SK-N-SH (cell line): ENCODE measurements around the gene ABCA3. TPM values are rescaled to one million over a fixed set of nuclear protein-coding genes. Genes with fewer than 3 reads are reported as not detected.

Experiments used
- CTCF ChIA-PET: fragments of 300-600, 350-600 bp; formaldehyde crosslinking; extraction: SDS; loops from one replicate; lab custom pipeline; 2021; lab: Yijun Ruan, JAX
- POLR2A ChIA-PET: fragments of 350-600 bp; sonication (Branson Sonifier 250); formaldehyde crosslinking; extraction: SDS; loops from one replicate; lab custom pipeline; 2020; ENCODE audit warnings: antibody characterized with exemption, inconsistent platforms; lab: Yijun Ruan, JAX
- DNase-seq: peaks from one replicate; pipeline ENCODE4 v3.0.0; 2012
- H2AFZ ChIP-seq: fragments of 200-600 bp; sonication (generic); 2 replicates; pipeline ENCODE4 v1.8.1; 2016; ENCODE audit warnings: antibody characterized with exemption, mild to moderate bottlenecking, low read depth
- H3F3A ChIP-seq: fragments of 200-600 bp; sonication (generic); replicated peaks from 2 replicates; pipeline ENCODE3; 2016; ENCODE audit warnings: antibody characterized with exemption, mild to moderate bottlenecking; ENCODE audit not compliant: insufficient read depth
- H3K27ac ChIP-seq, 2 experiments: fragments of 200-500 bp in 1 of 2; fragments of 200-600 bp in 1 of 2; sonication (Bioruptor generic) in 1 of 2; sonication (generic), shearing (Covaris generic) in 1 of 2; 2 replicates each; pipeline versions ENCODE4 v1.5.1 to v1.6.1; 2014 to 2016; ENCODE audit warnings: low read depth in 2 of 2, inconsistent platforms in 1 of 2, low read length in 1 of 2, mild to moderate bottlenecking in 1 of 2, mixed read lengths in 1 of 2
- H3K27me3 ChIP-seq: fragments of 200-600 bp; sonication (generic), shearing (Covaris generic); 2 replicates; pipeline ENCODE4 v1.6.1; 2016; ENCODE audit warnings: mixed run types; ENCODE audit not compliant: insufficient read depth
- H3K36me3 ChIP-seq, 2 experiments: fragments of 200-500 bp in 1 of 2; fragments of 200-600 bp in 1 of 2; sonication (Bioruptor generic) in 1 of 2; sonication (generic) in 1 of 2; replicated peaks in 1 of 2; 2 replicates each; pipeline versions ENCODE3 to v1.5.1; 2014 to 2016; ENCODE audit warnings: low read length in 1 of 2, mild to moderate bottlenecking in 1 of 2; ENCODE audit not compliant: insufficient read depth in 2 of 2, control insufficient read depth in 1 of 2
- H3K4me1 ChIP-seq, 2 experiments: fragments of 200-500 bp in 1 of 2; fragments of 200-600 bp in 1 of 2; sonication (Bioruptor generic) in 1 of 2; sonication (generic), shearing (Covaris generic) in 1 of 2; 2 replicates each; pipeline versions ENCODE4 v1.5.1 to v1.6.1; 2014 to 2016; ENCODE audit warnings: low read depth in 1 of 2, low read length in 1 of 2, mixed run types in 1 of 2; ENCODE audit not compliant: insufficient read depth in 2 of 2, control insufficient read depth in 1 of 2
- H3K4me2 ChIP-seq: fragments of 200-600 bp; sonication (generic), shearing (Covaris generic); 2 replicates; pipeline ENCODE4 v1.6.1; 2017; ENCODE audit warnings: mixed run types
- H3K4me3 ChIP-seq, 2 experiments: fragments of 200-500 bp in 1 of 2; fragments of 200-600 bp in 1 of 2; sonication (Bioruptor generic) in 1 of 2; sonication (generic), shearing (Covaris generic) in 1 of 2; 2 replicates each; pipeline versions ENCODE4 v1.5.1 to v1.8.1; 2014 to 2016; ENCODE audit warnings: low read depth in 2 of 2, inconsistent platforms in 1 of 2, low read length in 1 of 2, mild to moderate bottlenecking in 1 of 2, mixed read lengths in 1 of 2, moderate library complexity in 1 of 2
- H3K79me2 ChIP-seq: fragments of 200-600 bp; sonication (generic); 2 replicates; pipeline ENCODE4 v1.8.1; 2017; ENCODE audit warnings: mild to moderate bottlenecking; ENCODE audit not compliant: insufficient read depth
- H3K9ac ChIP-seq: fragments of 200-600 bp; sonication (generic); 2 replicates; pipeline ENCODE4 v1.6.1; 2017; ENCODE audit warnings: mixed run types
- H3K9me2 ChIP-seq: fragments of 200-600 bp; sonication (generic); 2 replicates; pipeline ENCODE4 v1.6.1; 2017; ENCODE audit warnings: mixed run types
- H3K9me3 ChIP-seq: fragments of 200-600 bp; sonication (generic); 2 replicates; pipeline ENCODE4 v1.6.1; 2017; ENCODE audit warnings: mixed run types, mild to moderate bottlenecking, moderate library complexity
- H4K20me1 ChIP-seq: fragments of 200-600 bp; sonication (generic); 2 replicates; pipeline ENCODE4 v1.6.1; 2017; ENCODE audit warnings: mild to moderate bottlenecking, mixed run types; ENCODE audit not compliant: insufficient read depth
- CTCF ChIP-seq: fragments of 200-600 bp; sonication (generic); IDR thresholded peaks from 2 replicates; pipeline ENCODE4 v1.6.1; 2017; ENCODE audit warnings: antibody characterized with exemption, mild to moderate bottlenecking, moderate library complexity
- ELF1 ChIP-seq: IDR thresholded peaks from 2 replicates; pipeline ENCODE4 v1.4.0; 2012
- MAX ChIP-seq: IDR thresholded peaks from 2 replicates; pipeline ENCODE4 v1.4.0; 2012; ENCODE audit warnings: low read depth
- NFIC ChIP-seq: IDR thresholded peaks from 2 replicates; pipeline ENCODE4 v1.4.0; 2012; ENCODE audit warnings: borderline replicate concordance
- REST ChIP-seq: IDR thresholded peaks from 2 replicates; pipeline ENCODE4 v1.6.1; 2012; ENCODE audit warnings: mild to moderate bottlenecking, low read depth, low read length, moderate library complexity
- USF2 ChIP-seq: fragments of 150-350 bp; IDR thresholded peaks from 2 replicates; pipeline ENCODE4 v1.6.1; 2017; ENCODE audit warnings: antibody characterized with exemption, low read length, low read depth, borderline replicate concordance
- ZBTB33 ChIP-seq: IDR thresholded peaks from 2 replicates; pipeline ENCODE4 v1.4.0; 2012; ENCODE audit warnings: low read depth, borderline replicate concordance
- WGBS: methylation state at CpG from one replicate; pipeline ENCODE4 v1.1.6; 2017; ENCODE audit warnings: low lambda C conversion rate; 5-methylcytosine and 5-hydroxymethylcytosine counted together
- polyA plus RNA-seq, 3 experiments: library from polyadenylated mRNA; depleted of rRNA; stranded (reverse); fragments of >200 nt; gene quantifications; 2 replicates each; pipeline ENCODE4 v1.2.3, GENCODE V29; 2012

Gene ABCA3
- polyA plus RNA-seq, 1 of the 3 experiments (the other 2 are of a cell fraction) = 9.9 TPM

GRCh38 chr16:2243781-2244180 is 96.7 kb downstream of the ABCA3 start:
- Histone ChIP-seq H3K4me3 (no peak overlapping the region), H3K27me3 (no peaks in the 10 kb centered on the region), H2AFZ (no peak overlapping the region), H3K9ac (no peak overlapping the region), H3F3A (peaks cover 10% of the 10 kb centered on the region), H4K20me1 (no peaks in the 10 kb centered on the region), H3K9me3 (no peaks in the 10 kb centered on the region), H3K79me2 (peaks cover 19% of the 10 kb centered on the region), H3K36me3 (peaks cover 14 to 33% of the 10 kb centered on the region in 2 experiments), H3K9me2 (no peaks in the 10 kb centered on the region), H3K4me2 (no peak overlapping the region), H3K4me1 (no peaks in the 10 kb centered on the region), H3K27ac (no peak overlapping the region)
- ChIA-PET CTCF (no interaction called here), POLR2A (no interaction called here)
- 98% methylated on average over 10 of the region's 11 CpGs for WGBS
- TF ChIP-seq ZBTB33 (no peak), NFIC (no peak), REST (no peak), ELF1 (no peak), CTCF (no peak), MAX (no peak), USF2 (no peak)
- DNase-seq = peak; percentile 23
